Measurements from ENCODE around the gene CTDP1. TPM values are rescaled to one million over a fixed set of nuclear protein-coding genes. Genes with fewer than 3 reads are reported as not detected.

CTDP1 gene
- total and polyA plus RNA-seq, 4 donors: 2.7 to 13.9 (median 10.5) TPM

GRCh38 chr18:79697976-79698375 is 18.4 kb downstream of the CTDP1 start:
- Histone ChIP-seq H3K4me3 (ENCODE audit: low read depth in 1 of 3, low read length in 3 of 3) (no peak overlapping the region), H3K27ac (ENCODE audit: low read depth in 1 of 2, low read length in 2 of 2) (no peak overlapping the region), H3K9ac (ENCODE audit: low read depth in 1 of 2, low read length in 2 of 2) (no peak overlapping the region), H3K27me3 (ENCODE audit: control insufficient read depth in 4 of 4, insufficient read depth in 4 of 4, low read length in 3 of 4) (no peaks in the 10 kb centered on the region), H3K4me1 (ENCODE audit: control insufficient read depth in 4 of 4, insufficient read depth in 4 of 4, low read length in 3 of 4) (no peaks in the 10 kb centered on the region), H3K9me3 (ENCODE audit: control insufficient read depth in 4 of 4, low read length in 3 of 4) (no peaks in the 10 kb centered on the region), H3K36me3 (ENCODE audit: control insufficient read depth in 4 of 4, insufficient read depth in 3 of 4, low read depth in 1 of 4, low read length in 3 of 4) (peaks cover 17 to 52% (median 30%) of the 10 kb centered on the region in 4 donors)
- no peak for DNase-seq (ENCODE audit: low spot score)
- WGBS: 97% methylated on average over 22 of the region's 22 CpGs
- TF ChIP-seq NR2F2 (IDR thresholded peaks at IDR 0.05) (no peak), HNF4G (IDR thresholded peaks at IDR 0.05) (no peak), ATF3 (IDR thresholded peaks at IDR 0.05) (no peak), FOXA2 (IDR thresholded peaks at IDR 0.05) (no peak), FOXA1 (IDR thresholded peaks at IDR 0.05) (no peak), SP1 (IDR thresholded peaks at IDR 0.05) (no peak), HNF4A (conservative IDR thresholded peaks at IDR 0.05) (no peak), EGR1 (IDR thresholded peaks at IDR 0.05; ENCODE audit: low read depth in 2 of 2) (no peak), RXRA (IDR thresholded peaks at IDR 0.05) (no peak), TAF1 (conservative IDR thresholded peaks at IDR 0.05) (no peak), RAD21 (IDR thresholded peaks at IDR 0.05) (no peak), GABPA (IDR thresholded peaks at IDR 0.05 in 1 of 2, conservative IDR thresholded peaks at IDR 0.05 in 1 of 2) (no peak), JUND (IDR thresholded peaks at IDR 0.05) (no peak), YY1 (IDR thresholded peaks at IDR 0.05) (no peak)
- TF ChIP-seq, protein P1, sequence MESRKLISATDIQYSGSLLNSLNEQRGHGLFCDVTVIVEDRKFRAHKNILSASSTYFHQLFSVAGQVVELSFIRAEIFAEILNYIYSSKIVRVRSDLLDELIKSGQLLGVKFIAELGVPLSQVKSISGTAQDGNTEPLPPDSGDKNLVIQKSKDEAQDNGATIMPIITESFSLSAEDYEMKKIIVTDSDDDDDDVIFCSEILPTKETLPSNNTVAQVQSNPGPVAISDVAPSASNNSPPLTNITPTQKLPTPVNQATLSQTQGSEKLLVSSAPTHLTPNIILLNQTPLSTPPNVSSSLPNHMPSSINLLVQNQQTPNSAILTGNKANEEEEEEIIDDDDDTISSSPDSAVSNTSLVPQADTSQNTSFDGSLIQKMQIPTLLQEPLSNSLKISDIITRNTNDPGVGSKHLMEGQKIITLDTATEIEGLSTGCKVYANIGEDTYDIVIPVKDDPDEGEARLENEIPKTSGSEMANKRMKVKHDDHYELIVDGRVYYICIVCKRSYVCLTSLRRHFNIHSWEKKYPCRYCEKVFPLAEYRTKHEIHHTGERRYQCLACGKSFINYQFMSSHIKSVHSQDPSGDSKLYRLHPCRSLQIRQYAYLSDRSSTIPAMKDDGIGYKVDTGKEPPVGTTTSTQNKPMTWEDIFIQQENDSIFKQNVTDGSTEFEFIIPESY (IDR thresholded peaks at IDR 0.05): no peak
- TF ChIP-seq, protein P2, sequence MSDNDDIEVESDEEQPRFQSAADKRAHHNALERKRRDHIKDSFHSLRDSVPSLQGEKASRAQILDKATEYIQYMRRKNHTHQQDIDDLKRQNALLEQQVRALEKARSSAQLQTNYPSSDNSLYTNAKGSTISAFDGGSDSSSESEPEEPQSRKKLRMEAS (IDR thresholded peaks at IDR 0.05): no peak
- TF ChIP-seq, protein P3, sequence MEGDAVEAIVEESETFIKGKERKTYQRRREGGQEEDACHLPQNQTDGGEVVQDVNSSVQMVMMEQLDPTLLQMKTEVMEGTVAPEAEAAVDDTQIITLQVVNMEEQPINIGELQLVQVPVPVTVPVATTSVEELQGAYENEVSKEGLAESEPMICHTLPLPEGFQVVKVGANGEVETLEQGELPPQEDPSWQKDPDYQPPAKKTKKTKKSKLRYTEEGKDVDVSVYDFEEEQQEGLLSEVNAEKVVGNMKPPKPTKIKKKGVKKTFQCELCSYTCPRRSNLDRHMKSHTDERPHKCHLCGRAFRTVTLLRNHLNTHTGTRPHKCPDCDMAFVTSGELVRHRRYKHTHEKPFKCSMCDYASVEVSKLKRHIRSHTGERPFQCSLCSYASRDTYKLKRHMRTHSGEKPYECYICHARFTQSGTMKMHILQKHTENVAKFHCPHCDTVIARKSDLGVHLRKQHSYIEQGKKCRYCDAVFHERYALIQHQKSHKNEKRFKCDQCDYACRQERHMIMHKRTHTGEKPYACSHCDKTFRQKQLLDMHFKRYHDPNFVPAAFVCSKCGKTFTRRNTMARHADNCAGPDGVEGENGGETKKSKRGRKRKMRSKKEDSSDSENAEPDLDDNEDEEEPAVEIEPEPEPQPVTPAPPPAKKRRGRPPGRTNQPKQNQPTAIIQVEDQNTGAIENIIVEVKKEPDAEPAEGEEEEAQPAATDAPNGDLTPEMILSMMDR (IDR thresholded peaks at IDR 0.05; ENCODE audit: low read depth, low read length, missing input control): no peak
- TF ChIP-seq, protein P4, sequence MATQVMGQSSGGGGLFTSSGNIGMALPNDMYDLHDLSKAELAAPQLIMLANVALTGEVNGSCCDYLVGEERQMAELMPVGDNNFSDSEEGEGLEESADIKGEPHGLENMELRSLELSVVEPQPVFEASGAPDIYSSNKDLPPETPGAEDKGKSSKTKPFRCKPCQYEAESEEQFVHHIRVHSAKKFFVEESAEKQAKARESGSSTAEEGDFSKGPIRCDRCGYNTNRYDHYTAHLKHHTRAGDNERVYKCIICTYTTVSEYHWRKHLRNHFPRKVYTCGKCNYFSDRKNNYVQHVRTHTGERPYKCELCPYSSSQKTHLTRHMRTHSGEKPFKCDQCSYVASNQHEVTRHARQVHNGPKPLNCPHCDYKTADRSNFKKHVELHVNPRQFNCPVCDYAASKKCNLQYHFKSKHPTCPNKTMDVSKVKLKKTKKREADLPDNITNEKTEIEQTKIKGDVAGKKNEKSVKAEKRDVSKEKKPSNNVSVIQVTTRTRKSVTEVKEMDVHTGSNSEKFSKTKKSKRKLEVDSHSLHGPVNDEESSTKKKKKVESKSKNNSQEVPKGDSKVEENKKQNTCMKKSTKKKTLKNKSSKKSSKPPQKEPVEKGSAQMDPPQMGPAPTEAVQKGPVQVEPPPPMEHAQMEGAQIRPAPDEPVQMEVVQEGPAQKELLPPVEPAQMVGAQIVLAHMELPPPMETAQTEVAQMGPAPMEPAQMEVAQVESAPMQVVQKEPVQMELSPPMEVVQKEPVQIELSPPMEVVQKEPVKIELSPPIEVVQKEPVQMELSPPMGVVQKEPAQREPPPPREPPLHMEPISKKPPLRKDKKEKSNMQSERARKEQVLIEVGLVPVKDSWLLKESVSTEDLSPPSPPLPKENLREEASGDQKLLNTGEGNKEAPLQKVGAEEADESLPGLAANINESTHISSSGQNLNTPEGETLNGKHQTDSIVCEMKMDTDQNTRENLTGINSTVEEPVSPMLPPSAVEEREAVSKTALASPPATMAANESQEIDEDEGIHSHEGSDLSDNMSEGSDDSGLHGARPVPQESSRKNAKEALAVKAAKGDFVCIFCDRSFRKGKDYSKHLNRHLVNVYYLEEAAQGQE (IDR thresholded peaks at IDR 0.05): no peak

All from liver (tissue), 9 donors.